Activated T-cell treated with anti-CD3 and anti-CD28 coated beads, Interleukin-2, amount 50 U/mL, for 24 hours (primary cell): ENCODE results near the gene ASB15.

Experiments
- DNase-seq: peaks from one replicate; pipeline ENCODE4 v3.0.0-alpha.2; 2020
- H3K27ac Mint-ChIP-seq: 2 replicates; pipeline ENCODE4 v1.8.0; 2020; ENCODE audit warnings: mild to moderate bottlenecking, mixed read lengths
- H3K27me3 Mint-ChIP-seq: 2 replicates; pipeline ENCODE4 v1.8.0; 2020; ENCODE audit warnings: mixed read lengths
- H3K36me3 Mint-ChIP-seq: 2 replicates; pipeline ENCODE4 v1.8.0; 2020; ENCODE audit warnings: low read depth, mixed read lengths
- H3K4me1 Mint-ChIP-seq: 2 replicates; pipeline ENCODE4 v1.8.0; 2020; ENCODE audit warnings: low read depth, mixed read lengths
- H3K4me3 Mint-ChIP-seq: 2 replicates; pipeline ENCODE4 v1.8.0; 2020; ENCODE audit warnings: mild to moderate bottlenecking, moderate library complexity, mixed read lengths
- H3K9me3 Mint-ChIP-seq: 2 replicates; pipeline ENCODE4 v1.8.0; 2020; ENCODE audit warnings: mixed read lengths

Gene ASB15

GRCh38 chr7:123660514-123661354 is 59.1 kb downstream of the ASB15 start:
- no peak overlapping the region for H3K27ac Mint-ChIP-seq
- H3K27me3 Mint-ChIP-seq, result peaks cover 36% of the 10 kb centered on the region
- no peaks in the 10 kb centered on the region for H3K9me3 Mint-ChIP-seq
- no peaks in the 10 kb centered on the region for H3K36me3 Mint-ChIP-seq
- no peak for DNase-seq
- no peaks in the 10 kb centered on the region for H3K4me1 Mint-ChIP-seq
- no peak overlapping the region for H3K4me3 Mint-ChIP-seq

DNA sequence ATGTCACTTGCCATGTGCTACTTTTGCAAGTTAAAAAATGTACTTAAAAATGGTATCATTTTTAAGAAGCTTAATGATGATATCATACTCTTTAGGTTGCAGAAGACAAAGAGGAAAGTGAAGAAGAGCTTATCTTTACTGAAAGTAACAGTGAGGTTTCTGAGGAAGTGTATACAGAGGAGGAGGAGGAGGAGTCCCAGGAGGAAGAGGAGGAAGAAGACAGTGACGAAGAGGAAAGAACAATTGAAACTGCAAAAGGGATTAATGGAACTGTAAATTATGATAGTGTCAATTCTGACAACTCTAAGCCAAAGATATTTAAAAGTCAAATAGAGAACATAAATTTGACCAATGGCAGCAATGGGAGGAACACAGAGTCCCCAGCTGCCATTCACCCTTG is 60.1 kb downstream of the ASB15 start:
- H3K4me1 Mint-ChIP-seq, result no peaks in the 10 kb centered on the region
- H3K36me3 Mint-ChIP-seq, result no peaks in the 10 kb centered on the region
- H3K27ac Mint-ChIP-seq, result no peak overlapping the region
- peaks cover 37% of the 10 kb centered on the region for H3K27me3 Mint-ChIP-seq
- no peak for DNase-seq
- H3K9me3 Mint-ChIP-seq, result no peaks in the 10 kb centered on the region
- no peak overlapping the region for H3K4me3 Mint-ChIP-seq

GRCh38 chr7:123662293-123662692 is 60.7 kb downstream of the ASB15 start:
- Mint-ChIP-seq H3K36me3 (no peaks in the 10 kb centered on the region), H3K27me3 (peaks cover 37% of the 10 kb centered on the region), H3K4me3 (no peak overlapping the region), H3K9me3 (no peaks in the 10 kb centered on the region), H3K4me1 (no peaks in the 10 kb centered on the region), H3K27ac (no peak overlapping the region)
- DNase-seq, result no peak

DNA sequence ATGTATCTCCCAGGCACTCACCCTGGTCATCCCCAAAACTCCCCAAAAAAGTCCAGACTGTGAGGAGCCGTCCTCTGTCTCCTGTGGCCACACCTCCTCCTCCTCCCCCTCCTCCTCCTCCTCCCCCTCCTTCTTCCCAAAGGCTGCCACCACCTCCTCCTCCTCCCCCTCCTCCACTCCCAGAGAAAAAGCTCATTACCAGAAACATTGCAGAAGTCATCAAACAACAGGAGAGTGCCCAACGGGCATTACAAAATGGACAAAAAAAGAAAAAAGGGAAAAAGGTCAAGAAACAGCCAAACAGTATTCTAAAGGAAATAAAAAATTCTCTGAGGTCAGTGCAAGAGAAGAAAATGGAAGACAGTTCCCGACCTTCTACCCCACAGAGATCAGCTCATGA is 61.1 kb downstream of the ASB15 start:
- Mint-ChIP-seq H3K9me3 (no peaks in the 10 kb centered on the region), H3K4me1 (no peaks in the 10 kb centered on the region), H3K27ac (no peak overlapping the region), H3K36me3 (no peaks in the 10 kb centered on the region), H3K27me3 (peaks cover 37% of the 10 kb centered on the region), H3K4me3 (no peak overlapping the region)
- DNase-seq, result no peak

- Mint-ChIP-seq H3K9me3 (no peaks in the 10 kb centered on the region), H3K4me3 (no peak overlapping the region), H3K36me3 (no peaks in the 10 kb centered on the region), H3K27ac (no peak overlapping the region), H3K27me3 (peaks cover 37% of the 10 kb centered on the region), H3K4me1 (no peaks in the 10 kb centered on the region)
- no peak for DNase-seq
These were observed 61.6 kb downstream of the ASB15 start for GRCh38 chr7:123663200-123663599.

DNA sequence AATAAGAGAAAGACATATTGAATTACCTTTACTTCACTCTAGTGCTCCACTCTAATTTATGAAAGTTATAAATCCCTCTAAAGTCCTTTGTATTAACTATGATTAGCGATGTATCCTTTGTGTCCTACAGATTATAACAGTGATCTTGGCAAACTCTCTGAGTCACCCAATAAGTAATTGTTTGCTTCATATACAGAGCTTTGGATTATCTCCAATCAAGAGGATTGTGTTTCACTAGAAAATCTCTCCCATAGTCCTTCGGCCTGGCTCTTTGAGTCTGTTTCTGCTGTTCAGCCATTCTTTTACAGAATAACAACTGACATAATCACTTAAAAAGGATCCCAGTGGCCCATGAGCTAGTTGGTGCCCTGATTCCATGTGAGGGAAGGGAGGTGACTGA is 63.5 kb downstream of the ASB15 start:
- no peaks in the 10 kb centered on the region for H3K36me3 Mint-ChIP-seq
- H3K4me1 Mint-ChIP-seq, result no peaks in the 10 kb centered on the region
- DNase-seq, result no peak
- H3K9me3 Mint-ChIP-seq, result no peaks in the 10 kb centered on the region
- H3K27me3 Mint-ChIP-seq, result peaks cover 26% of the 10 kb centered on the region
- no peak overlapping the region for H3K27ac Mint-ChIP-seq
- no peak overlapping the region for H3K4me3 Mint-ChIP-seq

DNA sequence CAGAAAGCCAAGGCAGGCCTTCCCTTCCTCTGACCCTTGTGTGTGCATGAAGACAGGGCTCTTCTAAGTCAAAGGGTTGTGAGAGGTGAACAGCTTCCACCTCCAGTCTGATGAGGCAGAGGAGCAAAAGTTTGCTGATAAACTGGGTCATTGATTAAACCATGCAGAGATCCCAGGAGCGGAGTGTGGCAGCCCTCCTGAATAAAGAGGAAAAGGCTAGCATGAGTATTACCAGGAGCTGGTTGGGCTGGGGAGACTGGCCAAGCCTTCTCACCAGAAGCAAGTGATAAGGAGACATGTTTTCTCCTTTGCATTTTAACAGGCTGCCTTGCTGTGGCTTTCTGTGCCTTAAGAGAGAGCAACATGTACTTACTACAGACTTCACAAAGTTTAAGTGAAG is 64.3 kb downstream of the ASB15 start:
- H3K27ac Mint-ChIP-seq, result no peak overlapping the region
- H3K4me1 Mint-ChIP-seq, result no peaks in the 10 kb centered on the region
- DNase-seq, result no peak
- H3K27me3 Mint-ChIP-seq, result peaks cover 26% of the 10 kb centered on the region
- no peaks in the 10 kb centered on the region for H3K9me3 Mint-ChIP-seq
- H3K36me3 Mint-ChIP-seq, result no peaks in the 10 kb centered on the region
- no peak overlapping the region for H3K4me3 Mint-ChIP-seq

DNA sequence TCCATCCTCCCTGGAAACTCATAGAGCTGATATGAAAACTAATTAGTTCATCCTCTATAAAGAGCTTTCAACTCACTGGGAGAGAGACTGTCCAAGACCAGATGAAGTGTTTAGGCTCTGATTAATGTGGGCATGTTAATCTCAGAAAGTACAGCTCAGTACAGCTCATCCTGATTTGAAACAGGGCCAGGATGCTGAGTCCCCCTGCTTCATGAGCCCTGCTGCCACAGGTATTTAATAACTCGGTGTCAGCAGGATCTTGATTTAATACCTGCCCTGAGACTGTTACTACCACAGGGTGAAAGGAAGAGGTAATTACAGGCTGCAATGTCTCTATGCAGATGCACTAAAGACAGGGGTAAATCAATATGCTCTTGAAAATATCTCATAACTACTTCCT is 64.9 kb downstream of the ASB15 start:
- H3K4me3 Mint-ChIP-seq, result no peak overlapping the region
- H3K36me3 Mint-ChIP-seq, result no peaks in the 10 kb centered on the region
- H3K27ac Mint-ChIP-seq, result no peak overlapping the region
- DNase-seq, result no peak
- H3K4me1 Mint-ChIP-seq, result no peaks in the 10 kb centered on the region
- H3K9me3 Mint-ChIP-seq, result no peaks in the 10 kb centered on the region
- H3K27me3 Mint-ChIP-seq, result peaks cover 26% of the 10 kb centered on the region

DNA sequence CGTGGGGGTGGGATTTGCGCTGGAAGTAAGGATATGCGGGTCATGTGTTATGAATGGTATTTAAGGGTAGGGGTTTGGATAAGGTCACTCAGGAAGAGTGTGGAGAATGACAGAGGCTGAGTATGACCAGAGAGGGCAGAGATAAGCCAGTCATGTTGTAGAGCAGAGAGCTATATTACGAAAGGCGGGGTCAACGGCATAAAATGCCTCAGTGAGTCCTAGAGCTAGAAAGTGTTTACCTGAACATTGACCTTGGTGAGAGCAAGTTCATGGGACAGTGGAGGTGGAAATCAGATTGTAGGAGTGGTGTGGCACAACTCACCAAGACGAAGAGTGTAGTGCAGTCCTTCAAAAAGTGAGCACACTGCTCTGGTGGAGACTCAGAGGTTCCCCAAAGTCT is 67.9 kb downstream of the ASB15 start:
- Mint-ChIP-seq H3K27ac (no peak overlapping the region), H3K36me3 (no peaks in the 10 kb centered on the region), H3K4me1 (no peaks in the 10 kb centered on the region), H3K27me3 (peaks cover 7% of the 10 kb centered on the region), H3K4me3 (no peak overlapping the region), H3K9me3 (no peaks in the 10 kb centered on the region)
- no peak for DNase-seq

- Mint-ChIP-seq H3K9me3 (no peaks in the 10 kb centered on the region), H3K4me3 (no peak overlapping the region), H3K4me1 (no peaks in the 10 kb centered on the region), H3K36me3 (no peaks in the 10 kb centered on the region), H3K27me3 (no peaks in the 10 kb centered on the region), H3K27ac (no peak overlapping the region)
- no peak for DNase-seq
These were observed 71.6 kb downstream of the ASB15 start for GRCh38 chr7:123673137-123673732.

DNA sequence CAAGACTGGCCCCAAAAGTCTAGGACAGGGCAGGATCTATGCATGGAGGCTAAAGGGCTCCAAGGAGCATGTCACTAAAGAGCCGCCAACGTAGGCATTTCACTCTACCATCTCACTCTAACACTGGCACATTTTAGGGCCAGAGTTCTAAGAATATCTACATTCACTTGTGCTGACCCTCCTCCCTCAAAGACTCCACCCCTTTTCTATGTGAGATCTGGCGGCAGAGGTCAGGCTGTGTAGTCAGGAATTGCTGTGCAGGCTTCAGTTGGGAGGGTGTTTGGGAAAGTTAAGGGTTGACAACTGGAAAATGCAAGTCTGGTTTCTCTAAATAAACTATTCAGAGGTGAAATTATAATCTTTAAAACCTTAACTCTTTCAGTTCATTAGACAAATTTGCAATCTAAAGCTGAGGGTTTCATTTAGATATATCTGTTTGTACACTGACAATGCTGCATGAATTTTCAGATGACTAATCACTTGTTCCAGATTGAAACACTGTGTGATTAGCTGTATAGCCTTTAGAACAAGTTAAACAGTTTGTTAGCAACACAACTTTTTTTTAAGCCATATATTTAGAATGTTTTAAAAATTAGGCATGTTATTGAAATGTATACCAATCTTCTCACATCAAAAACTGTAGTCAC is 72.3 kb downstream of the ASB15 start:
- H3K4me3 Mint-ChIP-seq, result no peak overlapping the region
- no peak overlapping the region for H3K27ac Mint-ChIP-seq
- DNase-seq, result no peak
- H3K27me3 Mint-ChIP-seq, result no peaks in the 10 kb centered on the region
- no peaks in the 10 kb centered on the region for H3K9me3 Mint-ChIP-seq
- H3K4me1 Mint-ChIP-seq, result no peaks in the 10 kb centered on the region
- H3K36me3 Mint-ChIP-seq, result no peaks in the 10 kb centered on the region

DNA sequence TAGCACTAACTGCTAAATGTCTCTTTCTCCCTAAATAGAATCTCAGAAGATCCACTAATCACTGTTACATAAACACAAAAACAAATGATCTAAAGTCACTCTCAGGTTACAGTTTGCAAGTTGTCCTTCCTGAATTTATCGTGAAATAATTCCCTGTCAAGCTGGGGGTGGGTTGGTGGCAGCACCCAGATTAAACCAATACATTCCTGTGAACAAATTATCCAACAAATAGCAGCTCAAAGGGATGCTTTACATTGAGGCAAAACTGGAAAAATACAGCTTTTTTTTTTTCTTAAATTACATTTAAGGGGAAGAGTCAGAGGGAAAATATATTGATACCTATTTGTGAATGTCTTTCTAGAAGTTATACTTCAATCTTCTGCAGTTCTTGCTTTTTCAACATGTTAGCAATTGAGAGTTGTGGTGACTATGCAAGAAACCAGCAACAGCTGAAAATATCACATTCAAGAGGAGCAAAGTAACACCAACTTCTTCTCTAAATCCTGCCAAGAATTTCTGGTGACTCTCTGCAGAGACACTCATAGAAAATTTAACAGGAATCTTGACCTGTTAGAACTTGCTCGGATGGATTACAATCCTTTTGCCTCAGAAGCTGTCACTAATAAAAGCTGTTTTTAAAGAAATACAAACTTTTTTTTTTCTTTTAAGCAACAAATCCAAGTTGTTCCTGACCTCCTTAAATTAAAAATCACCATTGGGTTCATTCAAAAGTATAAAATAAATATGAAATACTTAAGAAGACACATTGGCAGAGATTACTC is 73.0 kb downstream of the ASB15 start:
- Mint-ChIP-seq H3K4me3 (no peak overlapping the region), H3K9me3 (no peaks in the 10 kb centered on the region), H3K27me3 (no peaks in the 10 kb centered on the region), H3K27ac (no peak overlapping the region), H3K36me3 (peaks cover 3% of the 10 kb centered on the region), H3K4me1 (no peaks in the 10 kb centered on the region)
- DNase-seq, result no peak

- H3K9me3 Mint-ChIP-seq, result no peaks in the 10 kb centered on the region
- H3K4me3 Mint-ChIP-seq, result no peak overlapping the region
- H3K36me3 Mint-ChIP-seq, result peaks cover 5% of the 10 kb centered on the region
- no peak for DNase-seq
- no peaks in the 10 kb centered on the region for H3K27me3 Mint-ChIP-seq
- H3K27ac Mint-ChIP-seq, result no peak overlapping the region
- H3K4me1 Mint-ChIP-seq, result no peaks in the 10 kb centered on the region
These were observed 73.5 kb downstream of the ASB15 start for GRCh38 chr7:123675181-123675473.

- DNase-seq, result no peak
- Mint-ChIP-seq H3K4me1 (no peaks in the 10 kb centered on the region), H3K36me3 (peaks cover 19% of the 10 kb centered on the region), H3K27ac (no peak overlapping the region), H3K9me3 (no peaks in the 10 kb centered on the region), H3K27me3 (no peaks in the 10 kb centered on the region), H3K4me3 (no peak overlapping the region)
These were observed 75.6 kb downstream of the ASB15 start for GRCh38 chr7:123677061-123677715.
